GM12891 (cell line): ENCODE results near the gene SYNE3.

ENCODE experiments used
- PAX5 ChIP-seq: IDR thresholded peaks from 2 replicates; pipeline ENCODE4 v1.6.1; 2011; ENCODE audit warnings: low read length, moderate library complexity, mild to moderate bottlenecking; ENCODE audit not compliant: insufficient read depth, severe bottlenecking
- POLR2A ChIP-seq: IDR thresholded peaks from 2 replicates; pipeline ENCODE4 v1.6.1; 2011; ENCODE audit warnings: low read depth, low read length, control low read depth
- POLR2AphosphoS5 ChIP-seq: IDR thresholded peaks from 2 replicates; pipeline ENCODE4 v1.6.1; 2011; ENCODE audit warnings: low read depth, low read length, control low read depth
- POU2F2 ChIP-seq: IDR thresholded peaks from 2 replicates; pipeline ENCODE4 v1.6.1; 2011; ENCODE audit warnings: low read depth, mild to moderate bottlenecking, control low read depth, low read length, moderate library complexity
- SPI1 ChIP-seq: IDR thresholded peaks from 2 replicates; pipeline ENCODE4 v1.6.1; 2011; ENCODE audit warnings: low read depth, low read length, control low read depth
- TAF1 ChIP-seq: IDR thresholded peaks from 2 replicates; pipeline ENCODE4 v1.6.1; 2011; ENCODE audit warnings: low read depth, low read length, control low read depth

DNA sequence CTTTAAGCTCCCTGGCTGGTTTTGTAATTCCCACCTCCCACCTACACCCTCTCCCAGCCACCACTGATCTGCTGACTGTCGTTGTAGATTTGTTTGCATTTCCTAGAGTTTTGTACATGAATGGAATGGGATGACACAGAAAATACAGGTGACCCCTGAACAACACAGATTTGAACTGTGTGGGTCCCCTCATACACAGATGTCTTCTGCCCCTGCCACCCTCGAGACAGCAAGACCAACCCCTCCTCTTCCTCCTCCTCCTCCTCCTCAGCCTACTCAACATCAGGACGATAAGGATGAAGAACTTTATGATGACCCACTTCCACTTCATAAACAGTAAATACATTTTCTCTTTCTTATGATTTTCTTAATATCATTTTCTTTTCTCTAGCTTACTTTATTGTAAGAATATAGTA, 28.8 kb downstream of the SYNE3 start:
- no peak for TF ChIP-seq POLR2A
- TF ChIP-seq POU2F2 = no peak
- no peak for TF ChIP-seq TAF1
- no peak for TF ChIP-seq POLR2AphosphoS5
- no peak for TF ChIP-seq SPI1
- no peak for TF ChIP-seq PAX5
